ENCODE results near the gene NACAD.

DNA sequence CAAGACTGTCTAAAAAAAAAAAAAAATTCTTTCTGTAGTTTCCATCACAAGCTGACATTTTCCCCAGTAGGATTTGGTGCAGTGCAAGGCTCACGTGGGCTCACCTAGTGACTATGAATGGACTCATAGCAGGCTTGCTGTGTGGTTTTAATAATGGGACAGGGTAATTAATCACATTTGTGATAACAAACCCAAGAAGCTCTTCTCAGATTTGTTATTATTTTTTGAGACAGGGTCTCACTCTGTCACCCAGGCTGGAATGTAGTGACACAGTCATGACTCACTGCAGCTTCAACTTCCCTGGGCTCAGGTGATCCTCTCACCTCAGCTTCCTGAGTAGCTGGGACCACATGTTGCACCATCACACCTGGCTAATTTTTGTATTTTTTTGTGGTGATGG is 40.0 kb downstream of the NACAD start:
- TF ChIP-seq, protein P1, sequence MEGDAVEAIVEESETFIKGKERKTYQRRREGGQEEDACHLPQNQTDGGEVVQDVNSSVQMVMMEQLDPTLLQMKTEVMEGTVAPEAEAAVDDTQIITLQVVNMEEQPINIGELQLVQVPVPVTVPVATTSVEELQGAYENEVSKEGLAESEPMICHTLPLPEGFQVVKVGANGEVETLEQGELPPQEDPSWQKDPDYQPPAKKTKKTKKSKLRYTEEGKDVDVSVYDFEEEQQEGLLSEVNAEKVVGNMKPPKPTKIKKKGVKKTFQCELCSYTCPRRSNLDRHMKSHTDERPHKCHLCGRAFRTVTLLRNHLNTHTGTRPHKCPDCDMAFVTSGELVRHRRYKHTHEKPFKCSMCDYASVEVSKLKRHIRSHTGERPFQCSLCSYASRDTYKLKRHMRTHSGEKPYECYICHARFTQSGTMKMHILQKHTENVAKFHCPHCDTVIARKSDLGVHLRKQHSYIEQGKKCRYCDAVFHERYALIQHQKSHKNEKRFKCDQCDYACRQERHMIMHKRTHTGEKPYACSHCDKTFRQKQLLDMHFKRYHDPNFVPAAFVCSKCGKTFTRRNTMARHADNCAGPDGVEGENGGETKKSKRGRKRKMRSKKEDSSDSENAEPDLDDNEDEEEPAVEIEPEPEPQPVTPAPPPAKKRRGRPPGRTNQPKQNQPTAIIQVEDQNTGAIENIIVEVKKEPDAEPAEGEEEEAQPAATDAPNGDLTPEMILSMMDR (IDR thresholded peaks at IDR 0.05), result no peak
- no peak for TF ChIP-seq POLR2A (IDR thresholded peaks at IDR 0.05)

Measured in right lobe of liver (tissue), 4 donors.